Stomach smooth muscle (tissue), 2 donors: Measurements from ENCODE around the gene CPEB1.

Source experiments
- H3K27ac ChIP-seq: one replicate; pipeline ENCODE4 v1.7.0; 2013; ENCODE audit warnings: mild to moderate bottlenecking, low read length, inconsistent platforms
- H3K27me3 ChIP-seq, 2 donors: one replicate each; pipeline ENCODE4 v1.7.0; 2013; ENCODE audit warnings: low read length in 2 of 2; ENCODE audit not compliant: insufficient read depth in 2 of 2, control insufficient read depth in 1 of 2
- H3K36me3 ChIP-seq, 2 donors: one replicate each; pipeline ENCODE4 v1.7.0; 2013; ENCODE audit warnings: low read length in 2 of 2; ENCODE audit not compliant: control insufficient read depth in 2 of 2, insufficient read depth in 2 of 2
- H3K4me1 ChIP-seq: one replicate; pipeline ENCODE4 v1.7.0; 2013; ENCODE audit warnings: low read length; ENCODE audit not compliant: control insufficient read depth, insufficient read depth
- H3K4me3 ChIP-seq, 2 donors: one replicate each; pipeline ENCODE4 v1.7.0; 2013; ENCODE audit warnings: low read length in 2 of 2
- H3K9ac ChIP-seq, 2 donors: one replicate each; pipeline ENCODE4 v1.7.0; 2013; ENCODE audit warnings: low read length in 2 of 2, mild to moderate bottlenecking in 1 of 2
- H3K9me3 ChIP-seq, 2 donors: one replicate each; pipeline ENCODE4 v1.7.0; 2013; ENCODE audit warnings: low read length in 2 of 2; ENCODE audit not compliant: control insufficient read depth in 2 of 2
- donor health status: healthy.
- donor health status: Pancreatic carcinoma.

Gene CPEB1

DNA sequence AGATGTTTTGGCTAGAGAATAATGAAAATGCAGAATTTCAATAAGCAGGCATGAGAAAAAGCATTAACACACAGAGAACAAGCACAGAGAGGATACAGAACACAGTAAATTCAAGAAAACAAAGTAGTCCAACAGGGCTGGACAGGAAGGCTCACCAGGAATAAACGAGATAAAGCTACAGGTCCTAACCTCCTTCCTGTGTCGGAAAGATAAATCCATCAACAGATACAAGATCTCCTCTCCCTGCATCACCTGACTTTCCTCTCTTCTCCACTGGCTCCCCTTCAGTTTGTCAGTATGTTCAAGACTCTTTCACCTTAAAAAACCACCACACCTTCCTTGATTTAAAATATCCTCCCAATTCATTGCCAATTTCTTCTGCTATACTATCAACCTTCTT lies 11.4 kb downstream of the CPEB1 start:
- Histone ChIP-seq H3K9me3 (no peaks in the 10 kb centered on the region), H3K27me3 (peaks cover 0 to 2% of the 10 kb centered on the region in 2 donors), H3K36me3 (no peaks in the 10 kb centered on the region), H3K4me1 (no peaks in the 10 kb centered on the region), H3K4me3 (no peak overlapping the region), H3K9ac (no peak overlapping the region), H3K27ac (no peak overlapping the region)

DNA sequence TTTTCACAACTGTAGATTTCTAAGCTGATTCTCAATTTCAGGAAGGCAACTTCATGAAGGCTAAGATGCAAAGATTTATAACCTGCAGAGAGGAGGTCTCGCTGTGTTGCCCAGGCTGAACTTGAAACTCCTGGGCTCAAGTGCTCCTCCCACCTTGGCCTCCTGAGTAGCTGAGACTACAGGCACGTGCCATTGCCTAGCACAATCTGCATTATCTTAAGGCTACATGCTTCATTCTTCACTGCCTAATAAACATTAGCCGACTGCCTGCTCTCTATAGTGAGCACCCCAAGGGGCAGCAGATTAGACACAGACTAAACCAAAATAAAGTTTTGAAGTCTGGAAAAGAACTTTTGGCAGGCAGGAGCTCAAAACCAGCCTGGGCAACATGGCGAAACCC lies 17.1 kb downstream of the CPEB1 start:
- Histone ChIP-seq H3K9ac (no peak overlapping the region), H3K4me1 (no peaks in the 10 kb centered on the region), H3K36me3 (no peaks in the 10 kb centered on the region), H3K9me3 (no peaks in the 10 kb centered on the region), H3K27me3 (no peaks in the 10 kb centered on the region), H3K4me3 (no peak overlapping the region), H3K27ac (no peak overlapping the region)

DNA sequence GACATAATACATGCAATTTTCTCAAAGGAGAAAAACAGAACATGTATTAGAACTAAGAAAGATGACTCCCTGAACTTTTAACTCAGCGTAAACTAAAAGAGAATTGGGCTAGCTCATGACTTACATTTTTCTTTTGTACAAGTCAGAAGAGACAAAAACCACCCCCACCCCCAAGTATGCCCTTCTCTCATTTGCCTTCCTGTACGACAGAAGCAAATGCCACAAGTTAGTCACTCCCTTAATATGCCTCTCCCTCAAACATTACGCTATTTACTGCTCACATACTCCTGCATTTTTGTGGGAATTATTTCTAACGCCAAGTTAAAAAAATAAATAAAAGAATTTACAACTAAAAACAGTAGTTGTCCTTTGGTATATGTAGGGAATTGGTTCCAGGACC lies 22.0 kb downstream of the CPEB1 start:
- Histone ChIP-seq H3K36me3 (no peaks in the 10 kb centered on the region), H3K27ac (no peak overlapping the region), H3K9me3 (no peaks in the 10 kb centered on the region), H3K27me3 (no peaks in the 10 kb centered on the region), H3K9ac (no peak overlapping the region), H3K4me3 (no peak overlapping the region), H3K4me1 (no peaks in the 10 kb centered on the region)

DNA sequence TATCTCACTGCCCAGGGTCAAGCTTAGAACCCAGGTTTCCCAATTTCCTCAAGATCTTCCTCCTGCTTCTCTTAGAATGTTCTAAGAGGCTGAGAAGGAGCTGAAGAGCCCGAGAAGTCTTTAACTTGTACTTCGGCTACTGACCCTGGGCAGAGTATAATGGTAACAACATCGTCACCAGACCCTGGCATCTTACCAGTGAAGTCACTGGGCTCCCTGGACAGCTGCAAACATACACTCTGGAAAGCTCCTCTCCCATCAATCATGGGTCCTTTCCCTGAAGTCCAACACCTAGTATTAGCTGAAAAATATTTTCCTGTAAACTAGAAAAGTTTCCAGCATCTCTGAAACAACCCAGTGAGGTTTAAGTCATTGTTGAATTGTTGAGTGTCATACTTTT lies 22.7 kb downstream of the CPEB1 start:
- H3K27ac ChIP-seq = no peak overlapping the region
- H3K9ac ChIP-seq = no peak overlapping the region
- H3K27me3 ChIP-seq = no peaks in the 10 kb centered on the region
- no peaks in the 10 kb centered on the region for H3K4me1 ChIP-seq
- H3K36me3 ChIP-seq = no peaks in the 10 kb centered on the region
- no peaks in the 10 kb centered on the region for H3K9me3 ChIP-seq
- H3K4me3 ChIP-seq = no peak overlapping the region

DNA sequence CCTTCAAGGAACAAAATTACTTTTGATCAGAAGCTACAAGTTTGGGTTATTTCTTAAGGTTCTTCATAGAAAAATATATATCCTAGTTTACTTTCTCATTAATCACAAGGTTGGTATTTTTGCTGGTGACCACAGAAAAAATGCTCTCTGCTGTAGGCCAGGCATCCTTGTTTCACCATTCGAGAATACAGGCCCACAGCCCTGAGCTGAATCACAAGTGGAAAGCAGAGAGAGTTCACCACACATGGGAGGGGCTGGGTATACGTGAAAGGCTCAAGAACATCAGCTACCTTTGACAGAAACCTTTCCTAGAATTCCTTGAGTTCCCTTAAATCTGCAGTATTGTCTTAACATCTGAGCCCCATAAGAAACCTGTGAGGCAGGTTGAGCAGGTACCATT lies 23.2 kb downstream of the CPEB1 start:
- H3K9me3 ChIP-seq = no peaks in the 10 kb centered on the region
- H3K36me3 ChIP-seq = no peaks in the 10 kb centered on the region
- no peak overlapping the region for H3K4me3 ChIP-seq
- no peaks in the 10 kb centered on the region for H3K27me3 ChIP-seq
- no peak overlapping the region for H3K27ac ChIP-seq
- H3K9ac ChIP-seq = no peak overlapping the region
- no peaks in the 10 kb centered on the region for H3K4me1 ChIP-seq

DNA sequence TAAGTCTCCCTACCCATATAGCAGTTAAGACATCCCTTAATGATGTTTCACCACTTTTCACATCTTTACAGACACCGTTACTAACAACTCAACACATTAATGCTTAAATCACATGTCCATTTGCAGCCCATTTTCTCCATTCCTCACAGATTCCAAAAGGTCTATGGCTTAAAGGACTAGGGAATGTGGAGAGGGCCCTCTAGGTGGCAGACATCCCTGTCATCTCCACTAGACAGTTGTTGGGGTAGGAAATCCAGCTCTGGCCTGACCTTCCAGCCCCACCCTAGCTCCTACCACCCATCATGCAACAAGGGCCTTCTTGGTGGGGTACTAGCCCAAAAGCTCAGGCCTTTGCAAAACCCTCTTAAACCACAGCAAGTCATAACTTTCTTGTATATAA lies 25.2 kb downstream of the CPEB1 start:
- no peak overlapping the region for H3K27ac ChIP-seq
- no peak overlapping the region for H3K9ac ChIP-seq
- no peak overlapping the region for H3K4me3 ChIP-seq
- H3K4me1 ChIP-seq = no peaks in the 10 kb centered on the region
- no peaks in the 10 kb centered on the region for H3K9me3 ChIP-seq
- no peaks in the 10 kb centered on the region for H3K36me3 ChIP-seq
- no peaks in the 10 kb centered on the region for H3K27me3 ChIP-seq

DNA sequence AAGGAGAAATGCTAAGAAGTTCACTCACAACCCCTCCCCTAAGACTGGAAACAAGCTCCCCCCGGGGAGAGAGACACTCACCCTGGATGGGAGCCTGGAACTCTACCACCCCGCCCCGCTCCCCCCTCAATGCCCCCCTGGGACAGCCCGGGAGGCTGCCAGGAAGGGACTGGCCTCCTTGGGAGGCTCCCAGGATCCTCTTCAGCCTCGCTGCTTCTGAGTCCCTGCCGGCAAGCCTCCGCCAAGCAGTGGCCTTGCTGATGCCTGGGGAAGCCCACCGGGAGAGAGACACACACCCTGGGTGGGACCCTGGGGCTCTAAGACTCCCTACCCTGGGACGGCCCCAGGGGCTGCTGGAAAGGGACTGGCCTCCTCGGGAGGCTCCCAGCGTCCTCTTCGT lies 33.4 kb downstream of the CPEB1 start:
- H3K4me1 ChIP-seq = no peaks in the 10 kb centered on the region
- H3K27me3 ChIP-seq = no peaks in the 10 kb centered on the region
- no peak overlapping the region for H3K27ac ChIP-seq
- H3K4me3 ChIP-seq = no peak overlapping the region
- H3K9me3 ChIP-seq = no peaks in the 10 kb centered on the region
- H3K9ac ChIP-seq = no peak overlapping the region
- H3K36me3 ChIP-seq = no peaks in the 10 kb centered on the region

DNA sequence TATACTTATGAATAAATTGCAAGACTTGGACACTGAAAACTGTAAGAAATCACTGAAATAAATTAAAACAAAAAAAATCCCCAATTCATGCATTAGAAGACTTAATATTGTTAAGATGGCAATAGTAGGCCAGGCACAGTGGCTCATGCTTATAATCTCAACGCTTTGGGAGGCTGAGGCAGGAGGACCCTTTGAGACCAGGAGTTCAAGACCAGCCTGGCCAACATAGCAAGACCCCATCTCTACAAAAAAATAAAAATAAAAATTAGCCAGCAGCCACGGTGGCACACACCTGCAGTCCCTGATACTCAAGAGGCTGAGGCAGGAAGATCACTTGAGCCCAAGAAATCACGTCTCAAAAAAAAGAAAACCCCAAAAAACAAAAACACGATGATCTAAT lies 35.8 kb downstream of the CPEB1 start:
- no peaks in the 10 kb centered on the region for H3K27me3 ChIP-seq
- H3K4me1 ChIP-seq = no peaks in the 10 kb centered on the region
- H3K36me3 ChIP-seq = no peaks in the 10 kb centered on the region
- no peaks in the 10 kb centered on the region for H3K9me3 ChIP-seq
- no peak overlapping the region for H3K4me3 ChIP-seq
- no peak overlapping the region for H3K27ac ChIP-seq
- H3K9ac ChIP-seq = no peak overlapping the region

DNA sequence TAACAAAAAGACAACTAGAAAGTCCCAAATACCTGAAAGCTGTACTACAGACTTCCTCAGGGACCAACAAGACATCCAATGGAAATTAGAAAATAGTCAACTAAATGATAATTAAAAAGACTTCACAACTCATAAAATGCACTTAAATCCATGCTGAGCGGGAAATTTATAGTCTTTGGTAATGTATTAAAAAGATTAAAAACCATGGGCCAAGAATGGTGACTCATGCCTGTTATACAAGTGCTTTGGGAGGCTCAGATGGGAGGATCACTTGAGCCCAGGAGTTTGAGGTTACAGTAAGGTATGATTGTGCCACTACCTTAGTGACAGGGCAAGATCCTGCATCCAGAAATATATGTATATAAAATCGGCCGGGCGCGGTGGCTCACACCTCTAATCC lies 45.0 kb downstream of the CPEB1 start:
- H3K9ac ChIP-seq = no peak overlapping the region
- H3K4me1 ChIP-seq = no peaks in the 10 kb centered on the region
- H3K4me3 ChIP-seq = no peak overlapping the region
- no peaks in the 10 kb centered on the region for H3K36me3 ChIP-seq
- H3K27ac ChIP-seq = no peak overlapping the region
- H3K9me3 ChIP-seq = no peaks in the 10 kb centered on the region
- no peaks in the 10 kb centered on the region for H3K27me3 ChIP-seq

DNA sequence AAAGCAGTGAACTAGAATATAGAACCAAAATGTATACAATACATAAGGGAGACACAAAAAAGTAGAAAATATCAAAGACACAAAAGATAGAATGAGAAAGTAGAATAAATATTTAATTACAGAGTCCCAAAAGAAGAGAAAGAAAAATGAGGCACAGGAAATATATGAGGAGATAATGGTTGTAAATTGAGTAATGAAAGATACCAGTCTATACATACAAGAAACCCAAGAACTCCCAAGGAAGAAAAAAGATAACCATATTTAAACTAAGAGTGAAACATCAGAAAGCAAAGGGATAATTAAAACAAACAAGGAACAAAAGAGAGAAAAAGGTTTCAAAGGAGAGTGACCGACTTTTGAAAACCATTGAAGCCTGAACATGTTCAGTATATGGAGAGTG lies 47.3 kb downstream of the CPEB1 start:
- no peaks in the 10 kb centered on the region for H3K4me1 ChIP-seq
- H3K27me3 ChIP-seq = no peaks in the 10 kb centered on the region
- H3K4me3 ChIP-seq = no peak overlapping the region
- no peaks in the 10 kb centered on the region for H3K9me3 ChIP-seq
- no peak overlapping the region for H3K9ac ChIP-seq
- H3K36me3 ChIP-seq = no peaks in the 10 kb centered on the region
- H3K27ac ChIP-seq = no peak overlapping the region

DNA sequence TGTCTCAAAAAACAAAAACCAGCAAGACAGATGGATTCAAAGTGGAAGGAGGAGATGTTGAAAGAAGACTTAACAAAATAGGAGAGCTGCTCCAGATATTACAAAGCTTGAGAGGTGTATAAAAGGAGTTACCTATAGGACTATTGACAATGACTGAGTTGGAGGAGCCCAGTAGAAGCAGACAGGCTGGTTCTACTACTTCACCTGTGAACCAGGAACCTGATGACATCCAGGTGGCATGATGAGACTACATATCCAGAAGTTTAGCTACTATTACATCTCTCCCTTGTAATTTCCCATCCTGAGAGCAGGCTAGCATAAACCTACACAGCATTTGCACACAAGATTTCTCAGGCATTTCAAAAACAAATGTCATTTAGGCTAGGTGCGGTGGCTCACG lies 49.3 kb downstream of the CPEB1 start:
- Histone ChIP-seq H3K9ac (no peak overlapping the region), H3K4me1 (no peaks in the 10 kb centered on the region), H3K9me3 (no peaks in the 10 kb centered on the region), H3K27me3 (no peaks in the 10 kb centered on the region), H3K4me3 (no peak overlapping the region), H3K36me3 (no peaks in the 10 kb centered on the region), H3K27ac (no peak overlapping the region)

DNA sequence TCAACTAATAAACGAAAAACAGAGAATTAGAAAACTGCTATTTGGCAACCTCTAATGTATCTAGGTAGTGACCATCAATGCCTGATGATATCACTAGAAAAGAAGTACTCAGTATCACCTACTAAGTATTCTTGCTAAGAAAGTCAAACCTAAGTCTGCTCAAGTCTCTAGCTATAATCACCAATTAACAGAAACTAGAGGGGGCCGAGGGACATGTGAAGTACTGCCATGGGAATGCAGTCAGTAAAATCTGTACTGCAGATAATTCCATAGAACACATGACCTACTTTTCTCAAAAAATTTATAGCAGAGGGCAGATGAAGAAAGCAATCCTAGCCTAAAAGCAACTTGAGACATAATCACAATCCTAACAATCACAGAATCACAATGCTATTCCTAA lies 51.4 kb downstream of the CPEB1 start:
- no peak overlapping the region for H3K27ac ChIP-seq
- H3K9ac ChIP-seq = no peak overlapping the region
- H3K4me1 ChIP-seq = no peaks in the 10 kb centered on the region
- no peaks in the 10 kb centered on the region for H3K27me3 ChIP-seq
- H3K9me3 ChIP-seq = no peaks in the 10 kb centered on the region
- no peaks in the 10 kb centered on the region for H3K36me3 ChIP-seq
- no peak overlapping the region for H3K4me3 ChIP-seq
